AML-193 (cell line): ENCODE results near the gene NOD2.

ENCODE experiments used
- DNase-seq, 2 experiments: peaks; one replicate each; lab custom pipeline; 2025; lab: John Stamatoyannopoulos, UW

The NOD2 gene

GRCh38 chr16:50694206-50694605 is 800 bp downstream of the NOD2 start:
- no peak for DNase-seq

DNA sequence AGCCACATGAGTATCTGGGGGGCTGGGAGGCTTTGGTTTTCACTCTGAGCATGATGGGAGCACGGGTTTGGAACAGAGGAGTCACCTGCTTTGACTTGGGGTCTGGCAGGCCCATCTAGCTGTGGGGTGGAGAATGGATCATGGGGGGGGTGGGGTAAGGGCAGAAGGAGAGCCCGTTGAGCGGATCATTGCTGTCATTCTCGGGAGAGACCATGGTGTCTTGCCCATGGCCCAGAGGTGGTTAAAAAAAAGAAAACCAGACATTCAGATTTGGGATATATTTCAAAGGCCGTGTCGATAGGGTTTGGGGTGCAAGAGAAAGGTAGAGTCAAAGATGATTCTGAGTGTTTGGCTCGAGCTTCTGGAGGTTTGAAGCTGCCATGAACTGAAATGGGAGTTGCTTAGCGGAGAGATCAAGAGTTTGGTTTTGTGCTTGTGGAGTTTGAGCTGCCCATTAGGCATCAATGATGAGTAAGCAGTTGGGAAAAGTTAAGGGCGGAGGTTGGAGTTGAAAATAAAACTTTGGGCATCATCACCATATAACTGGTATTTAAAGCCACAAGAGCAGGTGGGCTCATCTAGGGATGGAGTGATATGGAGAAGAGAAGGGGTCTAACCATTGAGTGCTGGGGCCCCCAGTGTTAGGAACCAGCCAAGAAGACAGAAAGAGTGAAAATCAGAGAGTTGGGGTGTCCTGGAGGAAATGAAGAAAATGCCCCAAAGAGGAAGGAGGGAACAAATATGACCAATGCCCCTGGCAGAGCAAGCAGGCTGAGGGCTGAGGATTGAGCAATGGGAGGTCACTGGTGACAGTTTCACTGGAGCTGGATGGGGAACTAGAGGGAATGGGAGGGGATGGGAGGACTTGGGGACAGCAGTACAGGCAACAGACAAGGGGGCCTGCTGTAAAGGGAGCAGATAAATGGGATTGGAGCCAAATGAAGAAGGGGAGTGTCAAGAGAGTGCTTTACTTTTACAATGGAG is 1.9 kb downstream of the NOD2 start:
- DNase-seq = peak; percentile 83 to 91

GRCh38 chr16:50696126-50696525 is 2.7 kb downstream of the NOD2 start:
- no peak for DNase-seq

GRCh38 chr16:50696575-50697420 is 3.4 kb downstream of the NOD2 start:
- DNase-seq = peak; percentile 54 to 64

GRCh38 chr16:50697421-50697715 is 4.0 kb downstream of the NOD2 start:
- no peak for DNase-seq

- no peak for DNase-seq
These were observed 4.7 kb downstream of the NOD2 start for GRCh38 chr16:50697881-50698767.

DNA sequence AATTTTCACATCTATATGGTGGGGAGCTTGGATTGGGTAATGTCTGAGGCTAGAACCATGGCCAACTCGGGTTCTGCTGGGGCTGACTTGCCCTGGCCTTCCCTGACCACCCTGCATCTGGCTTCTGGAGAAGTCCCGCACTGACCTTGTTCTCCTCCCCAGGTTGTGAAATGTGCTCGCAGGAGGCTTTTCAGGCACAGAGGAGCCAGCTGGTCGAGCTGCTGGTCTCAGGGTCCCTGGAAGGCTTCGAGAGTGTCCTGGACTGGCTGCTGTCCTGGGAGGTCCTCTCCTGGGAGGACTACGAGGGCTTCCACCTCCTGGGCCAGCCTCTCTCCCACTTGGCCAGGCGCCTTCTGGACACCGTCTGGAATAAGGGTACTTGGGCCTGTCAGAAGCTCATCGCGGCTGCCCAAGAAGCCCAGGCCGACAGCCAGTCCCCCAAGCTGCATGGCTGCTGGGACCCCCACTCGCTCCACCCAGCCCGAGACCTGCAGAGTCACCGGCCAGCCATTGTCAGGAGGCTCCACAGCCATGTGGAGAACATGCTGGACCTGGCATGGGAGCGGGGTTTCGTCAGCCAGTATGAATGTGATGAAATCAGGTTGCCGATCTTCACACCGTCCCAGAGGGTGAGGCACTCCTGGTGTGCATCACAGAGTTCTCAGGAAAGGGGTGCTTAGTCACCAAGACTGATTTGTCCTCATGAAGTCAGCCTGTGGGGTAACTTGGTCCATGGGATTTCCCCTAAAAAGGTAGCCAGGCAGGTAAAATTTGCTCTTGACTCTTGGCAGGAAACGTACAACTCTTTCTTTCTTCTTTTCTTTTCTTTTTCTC is 6.1 kb downstream of the NOD2 start:
- DNase-seq = no peak

- DNase-seq = peak; percentile 42 to 75
These were observed 9.3 kb downstream of the NOD2 start for GRCh38 chr16:50702725-50703124.

DNA sequence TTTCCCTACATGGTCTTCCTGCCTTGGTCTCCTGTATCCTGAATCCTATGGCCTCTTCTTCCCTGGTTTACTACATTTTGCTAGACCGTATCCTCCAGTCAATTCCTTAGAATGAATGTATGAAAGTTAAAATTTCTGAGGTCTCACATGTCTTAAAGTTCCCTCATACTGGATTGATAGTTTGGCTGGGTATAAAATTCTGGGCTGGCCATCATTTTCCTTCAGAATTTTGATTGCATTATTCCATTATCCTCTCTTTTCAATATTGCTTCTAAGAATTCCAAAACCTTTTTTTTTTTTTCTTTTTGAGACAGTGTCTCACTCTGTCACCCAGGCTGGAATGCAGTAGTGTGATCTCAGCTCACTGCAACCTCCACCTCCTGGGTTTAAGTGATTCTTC is 10.8 kb downstream of the NOD2 start:
- DNase-seq = no peak

DNA sequence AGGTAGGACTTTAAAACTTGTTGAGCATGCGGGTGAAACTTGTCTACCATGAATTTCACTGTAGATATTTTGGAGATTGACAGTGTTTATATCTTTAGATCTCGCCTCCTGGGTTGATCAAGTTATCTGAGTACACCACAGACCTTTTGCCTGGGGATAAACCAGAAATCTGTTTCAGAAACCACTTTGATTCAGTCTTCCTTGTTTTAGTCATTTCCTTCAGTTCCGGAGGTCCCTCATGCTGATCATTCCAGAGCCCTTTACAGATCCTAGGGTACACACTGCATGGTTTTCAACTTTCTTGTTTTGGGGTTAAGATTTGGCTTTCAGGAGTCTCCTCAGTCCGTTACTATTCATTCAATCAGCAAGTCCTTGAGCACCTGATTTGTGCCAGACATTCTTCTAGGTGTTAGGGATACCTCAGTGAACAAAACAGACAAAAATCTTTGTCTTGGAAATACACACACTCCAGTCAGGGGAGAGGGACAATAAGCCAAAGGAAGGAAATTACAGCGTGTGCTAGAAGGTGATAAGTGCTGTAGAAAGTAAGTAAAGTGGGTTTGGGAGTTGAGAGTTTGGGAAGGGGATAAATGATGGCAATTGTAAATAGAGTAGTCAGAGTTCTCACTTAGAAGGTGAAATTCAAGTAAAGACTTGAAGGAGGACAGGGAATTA is 12.2 kb downstream of the NOD2 start:
- no peak for DNase-seq

DNA sequence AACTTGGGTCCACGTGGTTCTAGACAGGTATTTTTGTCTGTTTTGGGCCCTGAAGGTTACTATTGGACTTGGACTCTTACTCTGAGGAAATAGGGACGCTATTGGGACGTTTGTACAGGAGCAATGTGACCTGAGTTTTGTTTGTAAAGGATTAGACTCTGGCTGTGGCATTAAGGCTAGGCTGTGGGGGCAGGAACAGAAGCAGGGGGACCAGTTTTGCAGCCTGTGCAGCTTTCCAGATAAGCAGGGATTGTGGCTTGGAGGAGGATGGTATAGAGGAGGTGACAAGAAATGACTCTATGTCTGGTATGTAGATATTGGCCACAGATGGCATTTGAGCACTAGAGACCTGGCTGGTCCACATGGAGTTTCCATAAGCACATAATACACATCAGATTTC is 12.8 kb downstream of the NOD2 start:
- no peak for DNase-seq

DNA sequence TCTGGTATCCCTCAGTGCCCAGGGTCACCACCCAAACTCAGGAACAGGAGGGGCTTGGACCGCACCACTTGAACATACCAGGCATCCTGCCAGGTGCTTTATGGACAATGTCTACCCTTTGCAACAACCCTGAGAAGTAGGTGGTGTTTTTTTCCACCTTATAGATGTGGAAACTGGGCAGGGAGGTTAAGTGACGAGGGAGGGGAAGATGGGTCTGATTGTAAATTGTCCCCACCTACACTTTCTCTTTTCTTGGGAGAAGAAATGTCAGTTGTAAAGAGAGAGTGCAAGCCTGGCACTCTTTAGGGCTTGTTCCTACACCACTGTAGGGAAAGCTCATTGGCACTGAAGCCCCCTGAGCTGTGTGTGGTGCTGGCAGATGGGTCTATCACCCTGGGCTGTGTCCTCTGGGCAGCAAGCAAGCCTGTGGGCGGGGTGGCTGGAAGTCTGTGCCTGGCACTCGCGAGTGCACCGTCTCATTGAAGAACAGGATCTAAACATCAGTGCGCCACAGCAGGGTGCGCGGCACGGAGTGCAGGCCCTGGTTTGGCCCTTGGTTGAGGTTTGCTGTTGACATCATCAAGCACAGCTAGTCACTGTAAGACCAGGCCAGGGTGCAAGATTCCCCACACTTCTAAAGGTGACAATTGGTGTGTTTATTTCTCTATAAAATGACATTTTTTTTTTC is 15.1 kb downstream of the NOD2 start:
- no peak for DNase-seq

- DNase-seq = peak; percentile 73 to 78
These were observed 15.8 kb downstream of the NOD2 start for GRCh38 chr16:50709061-50709684.

GRCh38 chr16:50709980-50710379 is 16.6 kb downstream of the NOD2 start:
- DNase-seq = no peak

GRCh38 chr16:50711040-50711439 is 17.6 kb downstream of the NOD2 start:
- DNase-seq = no peak

- no peak for DNase-seq
These were observed 18.6 kb downstream of the NOD2 start for GRCh38 chr16:50711862-50712559.

GRCh38 chr16:50712560-50712898 is 19.1 kb downstream of the NOD2 start:
- peak; percentile 17 to 20 for DNase-seq

DNA sequence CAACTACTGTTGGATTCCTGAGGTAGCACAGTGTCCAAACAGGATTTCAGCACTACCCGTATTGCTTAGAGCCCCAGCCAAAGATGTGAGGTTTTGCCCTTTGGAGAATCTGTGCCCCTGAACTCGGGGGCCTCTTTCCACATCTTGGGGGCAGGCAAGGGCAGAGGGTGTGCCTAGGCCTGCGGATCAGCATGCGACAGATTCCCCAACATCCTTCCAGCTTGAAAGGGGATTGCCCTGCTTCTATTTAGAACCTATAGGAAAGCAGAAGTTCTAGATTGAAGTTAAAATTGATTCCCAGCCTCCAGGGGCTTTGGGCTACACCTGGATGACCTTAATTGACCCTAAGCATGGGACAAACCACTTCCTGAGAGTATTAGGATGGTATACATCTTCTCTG is 19.6 kb downstream of the NOD2 start:
- DNase-seq = no peak

DNA sequence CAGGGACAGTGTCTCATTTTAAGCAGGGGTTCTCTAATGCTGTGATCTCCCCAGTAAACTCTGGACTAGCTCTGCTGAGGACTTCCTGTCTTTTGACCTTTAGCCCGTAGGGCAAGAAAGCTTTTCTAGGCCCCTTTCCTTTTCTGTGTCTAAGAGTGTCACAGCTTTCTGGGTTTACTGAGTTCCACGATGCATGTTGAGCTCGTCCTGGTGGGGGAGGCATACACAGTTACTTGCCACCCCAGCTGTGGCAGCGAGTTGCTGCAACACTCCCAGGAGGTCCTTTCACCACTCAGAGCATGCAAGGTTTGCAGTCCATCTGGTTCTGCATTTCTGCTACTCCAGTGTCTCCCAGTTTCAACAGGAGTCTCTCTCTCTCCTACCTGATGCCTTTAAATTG is 23.7 kb downstream of the NOD2 start:
- no peak for DNase-seq
